HepG2 (cell line): Measurements from ENCODE around the gene IMPDH1. TPM values are rescaled to one million over a fixed set of nuclear protein-coding genes. Genes with fewer than 3 reads are reported as not detected.

Source experiments
- DR1 ChIP-seq: sonication (generic); formaldehyde crosslinking; IDR thresholded peaks from 2 replicates; pipeline ENCODE4 v1.8.0; 2021; ENCODE audit warnings: mild to moderate bottlenecking, missing genetic modification reagents, inconsistent platforms
- IKZF1 ChIP-seq: fragments of 450-650 bp; IDR thresholded peaks from 2 replicates; pipeline ENCODE4 v1.7.1; 2016
- KLF6 ChIP-seq: IDR thresholded peaks from 2 replicates; pipeline ENCODE4 v1.8.0; 2016; ENCODE audit warnings: missing biosample characterization, missing genetic modification reagents
- MTA1 ChIP-seq: sonication (generic); formaldehyde crosslinking; IDR thresholded peaks from 2 replicates; pipeline ENCODE4 v1.4.0; 2020; ENCODE audit warnings: missing genetic modification reagents, mild to moderate bottlenecking, borderline replicate concordance
- POLR2AphosphoS2 ChIP-seq: IDR thresholded peaks from 2 replicates; pipeline ENCODE4 v1.6.1; 2011; ENCODE audit warnings: low read depth, low read length, improper control_type of control experiment
- REPIN1 ChIP-seq: sonication (generic); formaldehyde crosslinking; IDR thresholded peaks from 2 replicates; pipeline ENCODE4 v1.8.0; 2022; ENCODE audit warnings: missing genetic modification reagents, low read depth, mild to moderate bottlenecking, borderline replicate concordance
- SRSF9 ChIP-seq: fragments of 200-400 bp; formaldehyde crosslinking; IDR thresholded peaks from 2 replicates; pipeline ENCODE4 v1.6.1; 2018; ENCODE audit warnings: borderline replicate concordance, mild to moderate bottlenecking, low read depth, low read length; ENCODE audit not compliant: insufficient read depth, poor library complexity, severe bottlenecking
- ZFP62 ChIP-seq: sonication (generic); formaldehyde crosslinking; IDR thresholded peaks from 2 replicates; pipeline ENCODE4 v1.4.0; 2020; ENCODE audit warnings: missing genetic modification reagents
- ZNF326 ChIP-seq: sonication (generic); formaldehyde crosslinking; IDR thresholded peaks from 2 replicates; pipeline ENCODE4 v1.4.0; 2020; ENCODE audit warnings: missing genetic modification reagents, borderline replicate concordance
- ZNF776 ChIP-seq: sonication (generic); formaldehyde crosslinking; IDR thresholded peaks from 2 replicates; pipeline ENCODE4 v1.4.0; 2020; ENCODE audit warnings: mild to moderate bottlenecking, missing genetic modification reagents
- ZNF83 ChIP-seq: sonication (generic); formaldehyde crosslinking; IDR thresholded peaks from 2 replicates; pipeline ENCODE4 v1.4.0; 2020; ENCODE audit warnings: missing genetic modification reagents, mild to moderate bottlenecking, borderline replicate concordance
- polyA plus RNA-seq, 8 experiments: library from polyadenylated mRNA; depleted of rRNA in 3 of 8; stranded (reverse) in 7 of 8; unstranded in 1 of 8; fragments of >200 nt; fragmentation: Illumina TruSeq in 4 of 8; extraction: Trizol in 4 of 8; gene quantifications; 2 replicates each; pipeline versions ENCODE4 v1.2.1 to v1.2.3, GENCODE V29; 2011 to 2016; ENCODE audit warnings: low read depth in 4 of 8, missing spikeins in 1 of 8, mixed read lengths in 1 of 8; ENCODE audit not compliant: insufficient read depth in 1 of 8
- total RNA-seq, 5 experiments: library from RNA; depleted of rRNA; stranded (reverse); fragments of >200 nt; fragmentation: Illumina TruSeq; extraction: Trizol; gene quantifications; 2 replicates each; pipeline ENCODE4 v1.2.3, GENCODE V29; 2016; ENCODE audit warnings: low read depth in 1 of 5
- TF ChIP-seq, protein P1 (sequence below): sonication (generic); formaldehyde crosslinking; IDR thresholded peaks from 2 replicates; pipeline ENCODE4 v1.4.0; 2020; ENCODE audit warnings: missing genetic modification reagents, mild to moderate bottlenecking, borderline replicate concordance
- TF ChIP-seq, protein P2 (sequence below): sonication (generic); formaldehyde crosslinking; IDR thresholded peaks from 2 replicates; pipeline ENCODE4 v1.4.0; 2020; ENCODE audit warnings: mild to moderate bottlenecking, missing genetic modification reagents
- TF ChIP-seq, protein P3 (sequence below): sonication (generic); formaldehyde crosslinking; IDR thresholded peaks from 2 replicates; pipeline ENCODE4 v1.5.0; 2020; ENCODE audit warnings: mild to moderate bottlenecking, missing genetic modification reagents, borderline replicate concordance
- TF ChIP-seq, protein P4 (sequence below): sonication (generic); formaldehyde crosslinking; IDR thresholded peaks from 2 replicates; pipeline ENCODE4 v1.5.1; 2020; ENCODE audit warnings: missing genetic modification reagents, mild to moderate bottlenecking, borderline replicate concordance
- TF ChIP-seq, protein P5 (sequence below): sonication (generic); formaldehyde crosslinking; IDR thresholded peaks from 2 replicates; pipeline ENCODE4 v1.4.0; 2020; ENCODE audit warnings: missing genetic modification reagents, borderline replicate concordance

IMPDH1 gene
- total and polyA plus RNA-seq, 2 of the 13 experiments (the other 11 are each of a cell fraction or from before 2014, with no cell fraction given): 22.8 to 34.0 TPM

DNA sequence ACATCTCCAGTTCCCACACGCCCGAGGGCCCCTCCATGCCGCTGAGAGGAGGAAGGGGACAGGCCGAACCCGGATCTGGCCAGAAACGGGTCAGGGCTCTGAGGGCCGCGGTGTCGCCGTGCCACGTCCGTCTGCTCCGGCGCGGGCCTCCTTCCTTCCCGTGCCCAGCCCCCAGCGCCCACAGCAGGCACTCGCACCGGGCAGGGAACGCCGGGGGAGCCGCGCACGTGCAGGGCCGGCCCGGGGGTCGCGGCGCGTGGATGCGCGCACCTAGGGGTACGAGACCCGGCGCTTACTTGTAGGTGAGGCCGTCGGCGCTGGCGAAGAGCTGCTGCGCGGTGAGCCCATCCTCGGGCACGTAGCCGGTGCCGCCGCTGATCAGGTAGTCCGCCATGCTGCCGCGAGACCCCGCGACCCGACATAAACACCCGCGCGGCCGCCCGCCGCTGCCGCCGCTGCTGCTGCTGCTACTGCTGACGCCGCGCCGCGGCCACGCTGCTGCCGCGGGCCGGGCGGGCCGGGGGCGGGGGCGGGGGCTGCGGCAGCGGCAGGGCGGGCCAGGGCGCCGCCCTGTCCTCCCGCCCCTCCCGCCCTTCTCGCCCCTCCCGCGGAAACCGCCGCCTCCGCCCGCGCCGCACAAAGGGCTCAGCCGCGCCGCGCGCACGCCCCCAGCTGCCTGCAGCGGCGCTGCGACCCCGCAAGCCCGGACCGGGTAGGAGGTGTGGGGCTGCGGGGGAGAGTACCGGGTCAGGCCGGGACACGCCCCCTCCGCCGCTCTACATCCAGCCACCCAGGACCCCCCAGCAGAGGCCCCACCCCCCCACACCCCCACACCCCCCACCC lies 4.1 kb downstream of the IMPDH1 start (continued):
- TF ChIP-seq, protein P1, sequence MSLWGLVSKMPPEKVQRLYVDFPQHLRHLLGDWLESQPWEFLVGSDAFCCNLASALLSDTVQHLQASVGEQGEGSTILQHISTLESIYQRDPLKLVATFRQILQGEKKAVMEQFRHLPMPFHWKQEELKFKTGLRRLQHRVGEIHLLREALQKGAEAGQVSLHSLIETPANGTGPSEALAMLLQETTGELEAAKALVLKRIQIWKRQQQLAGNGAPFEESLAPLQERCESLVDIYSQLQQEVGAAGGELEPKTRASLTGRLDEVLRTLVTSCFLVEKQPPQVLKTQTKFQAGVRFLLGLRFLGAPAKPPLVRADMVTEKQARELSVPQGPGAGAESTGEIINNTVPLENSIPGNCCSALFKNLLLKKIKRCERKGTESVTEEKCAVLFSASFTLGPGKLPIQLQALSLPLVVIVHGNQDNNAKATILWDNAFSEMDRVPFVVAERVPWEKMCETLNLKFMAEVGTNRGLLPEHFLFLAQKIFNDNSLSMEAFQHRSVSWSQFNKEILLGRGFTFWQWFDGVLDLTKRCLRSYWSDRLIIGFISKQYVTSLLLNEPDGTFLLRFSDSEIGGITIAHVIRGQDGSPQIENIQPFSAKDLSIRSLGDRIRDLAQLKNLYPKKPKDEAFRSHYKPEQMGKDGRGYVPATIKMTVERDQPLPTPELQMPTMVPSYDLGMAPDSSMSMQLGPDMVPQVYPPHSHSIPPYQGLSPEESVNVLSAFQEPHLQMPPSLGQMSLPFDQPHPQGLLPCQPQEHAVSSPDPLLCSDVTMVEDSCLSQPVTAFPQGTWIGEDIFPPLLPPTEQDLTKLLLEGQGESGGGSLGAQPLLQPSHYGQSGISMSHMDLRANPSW (CRISPR knock-in tag): no peak
- TF ChIP-seq POLR2AphosphoS2 (no peak), REPIN1 (CRISPR knock-in tag) (no peak), IKZF1 (no peak), ZFP62 (no peak), DR1 (no peak; the same call in 1 of the 2 replicates), MTA1 (CRISPR knock-in tag) (peak; percentile 37; the same call in 1 of the 2 replicates), ZNF83 (0 out of 2 replicates have a peak, but pooled peaks have one; percentile 44), ZNF776 (CRISPR knock-in tag) (no peak; the same call in 1 of the 2 replicates), KLF6 (CRISPR knock-in tag) (no peak), SRSF9 (no peak), ZNF326 (CRISPR knock-in tag) (no peak)
- TF ChIP-seq, protein P2, sequence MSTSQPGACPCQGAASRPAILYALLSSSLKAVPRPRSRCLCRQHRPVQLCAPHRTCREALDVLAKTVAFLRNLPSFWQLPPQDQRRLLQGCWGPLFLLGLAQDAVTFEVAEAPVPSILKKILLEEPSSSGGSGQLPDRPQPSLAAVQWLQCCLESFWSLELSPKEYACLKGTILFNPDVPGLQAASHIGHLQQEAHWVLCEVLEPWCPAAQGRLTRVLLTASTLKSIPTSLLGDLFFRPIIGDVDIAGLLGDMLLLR (CRISPR knock-in tag): no peak
- TF ChIP-seq, protein P3, sequence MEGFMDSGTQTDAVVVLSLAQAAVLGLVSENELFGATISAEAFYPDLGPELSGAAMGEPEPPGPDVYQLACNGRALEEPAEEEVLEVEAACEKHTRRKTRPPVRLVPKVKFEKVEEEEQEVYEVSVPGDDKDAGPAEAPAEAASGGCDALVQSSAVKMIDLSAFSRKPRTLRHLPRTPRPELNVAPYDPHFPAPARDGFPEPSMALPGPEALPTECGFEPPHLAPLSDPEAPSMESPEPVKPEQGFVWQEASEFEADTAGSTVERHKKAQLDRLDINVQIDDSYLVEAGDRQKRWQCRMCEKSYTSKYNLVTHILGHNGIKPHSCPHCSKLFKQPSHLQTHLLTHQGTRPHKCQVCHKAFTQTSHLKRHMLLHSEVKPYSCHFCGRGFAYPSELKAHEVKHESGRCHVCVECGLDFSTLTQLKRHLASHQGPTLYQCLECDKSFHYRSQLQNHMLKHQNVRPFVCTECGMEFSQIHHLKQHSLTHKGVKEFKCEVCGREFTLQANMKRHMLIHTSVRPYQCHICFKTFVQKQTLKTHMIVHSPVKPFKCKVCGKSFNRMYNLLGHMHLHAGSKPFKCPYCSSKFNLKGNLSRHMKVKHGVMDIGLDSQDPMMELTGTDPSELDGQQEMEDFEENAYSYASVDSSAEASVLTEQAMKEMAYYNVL (CRISPR knock-in tag): no peak
- TF ChIP-seq, protein P4, sequence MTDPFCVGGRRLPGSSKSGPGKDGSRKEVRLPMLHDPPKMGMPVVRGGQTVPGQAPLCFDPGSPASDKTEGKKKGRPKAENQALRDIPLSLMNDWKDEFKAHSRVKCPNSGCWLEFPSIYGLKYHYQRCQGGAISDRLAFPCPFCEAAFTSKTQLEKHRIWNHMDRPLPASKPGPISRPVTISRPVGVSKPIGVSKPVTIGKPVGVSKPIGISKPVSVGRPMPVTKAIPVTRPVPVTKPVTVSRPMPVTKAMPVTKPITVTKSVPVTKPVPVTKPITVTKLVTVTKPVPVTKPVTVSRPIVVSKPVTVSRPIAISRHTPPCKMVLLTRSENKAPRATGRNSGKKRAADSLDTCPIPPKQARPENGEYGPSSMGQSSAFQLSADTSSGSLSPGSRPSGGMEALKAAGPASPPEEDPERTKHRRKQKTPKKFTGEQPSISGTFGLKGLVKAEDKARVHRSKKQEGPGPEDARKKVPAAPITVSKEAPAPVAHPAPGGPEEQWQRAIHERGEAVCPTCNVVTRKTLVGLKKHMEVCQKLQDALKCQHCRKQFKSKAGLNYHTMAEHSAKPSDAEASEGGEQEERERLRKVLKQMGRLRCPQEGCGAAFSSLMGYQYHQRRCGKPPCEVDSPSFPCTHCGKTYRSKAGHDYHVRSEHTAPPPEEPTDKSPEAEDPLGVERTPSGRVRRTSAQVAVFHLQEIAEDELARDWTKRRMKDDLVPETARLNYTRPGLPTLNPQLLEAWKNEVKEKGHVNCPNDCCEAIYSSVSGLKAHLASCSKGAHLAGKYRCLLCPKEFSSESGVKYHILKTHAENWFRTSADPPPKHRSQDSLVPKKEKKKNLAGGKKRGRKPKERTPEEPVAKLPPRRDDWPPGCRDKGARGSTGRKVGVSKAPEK: no peak
- TF ChIP-seq, protein P5, sequence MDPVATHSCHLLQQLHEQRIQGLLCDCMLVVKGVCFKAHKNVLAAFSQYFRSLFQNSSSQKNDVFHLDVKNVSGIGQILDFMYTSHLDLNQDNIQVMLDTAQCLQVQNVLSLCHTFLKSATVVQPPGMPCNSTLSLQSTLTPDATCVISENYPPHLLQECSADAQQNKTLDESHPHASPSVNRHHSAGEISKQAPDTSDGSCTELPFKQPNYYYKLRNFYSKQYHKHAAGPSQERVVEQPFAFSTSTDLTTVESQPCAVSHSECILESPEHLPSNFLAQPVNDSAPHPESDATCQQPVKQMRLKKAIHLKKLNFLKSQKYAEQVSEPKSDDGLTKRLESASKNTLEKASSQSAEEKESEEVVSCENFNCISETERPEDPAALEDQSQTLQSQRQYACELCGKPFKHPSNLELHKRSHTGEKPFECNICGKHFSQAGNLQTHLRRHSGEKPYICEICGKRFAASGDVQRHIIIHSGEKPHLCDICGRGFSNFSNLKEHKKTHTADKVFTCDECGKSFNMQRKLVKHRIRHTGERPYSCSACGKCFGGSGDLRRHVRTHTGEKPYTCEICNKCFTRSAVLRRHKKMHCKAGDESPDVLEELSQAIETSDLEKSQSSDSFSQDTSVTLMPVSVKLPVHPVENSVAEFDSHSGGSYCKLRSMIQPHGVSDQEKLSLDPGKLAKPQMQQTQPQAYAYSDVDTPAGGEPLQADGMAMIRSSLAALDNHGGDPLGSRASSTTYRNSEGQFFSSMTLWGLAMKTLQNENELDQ (CRISPR knock-in tag): no peak
